Activated CD4-positive, alpha-beta T cell treated with anti-CD3 and anti-CD28 coated beads for 36 hours (primary cell): ENCODE results near the gene NBEA. TPM values are rescaled to one million over a fixed set of nuclear protein-coding genes. Genes with fewer than 3 reads are reported as not detected.

Source experiments
- ATAC-seq: fragments of 200-7000 bp; cut with Tn5 transposase; one replicate; pipeline ENCODE4 v1.10.0; 2021; ENCODE audit warnings: mild to moderate bottlenecking, moderate library complexity
- CTCF ChIA-PET: fragments of 350-600 bp; sonication (Branson Sonifier 250); formaldehyde crosslinking; loops from one replicate; lab custom pipeline; 2021; ENCODE audit warnings: antibody characterized with exemption; lab: Charles Lee
- POLR2A ChIA-PET: fragments of 350-600 bp; sonication (Branson Sonifier 250); formaldehyde crosslinking; loops from one replicate; lab custom pipeline; 2021; ENCODE audit warnings: antibody characterized with exemption, inconsistent platforms; lab: Charles Lee
- DNase-seq: peaks from one replicate; pipeline ENCODE4 v3.0.0-alpha.2; 2020
- H3K27ac Mint-ChIP-seq: one replicate; pipeline ENCODE4 v1.8.0; 2021; ENCODE audit warnings: mixed read lengths
- H3K27me3 Mint-ChIP-seq: one replicate; pipeline ENCODE4 v1.8.0; 2021; ENCODE audit warnings: mixed read lengths
- H3K36me3 Mint-ChIP-seq: one replicate; pipeline ENCODE4 v1.8.0; 2021; ENCODE audit warnings: low read depth, mixed read lengths
- H3K4me1 Mint-ChIP-seq: one replicate; pipeline ENCODE4 v1.8.0; 2021; ENCODE audit warnings: mixed read lengths
- H3K4me3 Mint-ChIP-seq: one replicate; pipeline ENCODE4 v1.8.0; 2021; ENCODE audit warnings: mild to moderate bottlenecking, moderate library complexity, mixed read lengths
- H3K9me3 Mint-ChIP-seq: one replicate; pipeline ENCODE4 v1.8.0; 2021; ENCODE audit warnings: low read depth, mixed read lengths
- intact Hi-C, 2 experiments: fragments of 100-400 bp; cut with DNase I in 1 of 2; cut with micrococcal nuclease in 1 of 2; formaldehyde crosslinking; loops; one replicate each; pipeline versions ENCODE4 v1.14.2 to v1.15.1; 2022 to 2024; cut with DNase I, micrococcal nuclease
- total RNA-seq, 2 experiments: library from RNA; stranded (reverse); gene quantifications; one replicate each; pipeline ENCODE4 v1.2.3, GENCODE V29; 2021

Gene NBEA, protein sequence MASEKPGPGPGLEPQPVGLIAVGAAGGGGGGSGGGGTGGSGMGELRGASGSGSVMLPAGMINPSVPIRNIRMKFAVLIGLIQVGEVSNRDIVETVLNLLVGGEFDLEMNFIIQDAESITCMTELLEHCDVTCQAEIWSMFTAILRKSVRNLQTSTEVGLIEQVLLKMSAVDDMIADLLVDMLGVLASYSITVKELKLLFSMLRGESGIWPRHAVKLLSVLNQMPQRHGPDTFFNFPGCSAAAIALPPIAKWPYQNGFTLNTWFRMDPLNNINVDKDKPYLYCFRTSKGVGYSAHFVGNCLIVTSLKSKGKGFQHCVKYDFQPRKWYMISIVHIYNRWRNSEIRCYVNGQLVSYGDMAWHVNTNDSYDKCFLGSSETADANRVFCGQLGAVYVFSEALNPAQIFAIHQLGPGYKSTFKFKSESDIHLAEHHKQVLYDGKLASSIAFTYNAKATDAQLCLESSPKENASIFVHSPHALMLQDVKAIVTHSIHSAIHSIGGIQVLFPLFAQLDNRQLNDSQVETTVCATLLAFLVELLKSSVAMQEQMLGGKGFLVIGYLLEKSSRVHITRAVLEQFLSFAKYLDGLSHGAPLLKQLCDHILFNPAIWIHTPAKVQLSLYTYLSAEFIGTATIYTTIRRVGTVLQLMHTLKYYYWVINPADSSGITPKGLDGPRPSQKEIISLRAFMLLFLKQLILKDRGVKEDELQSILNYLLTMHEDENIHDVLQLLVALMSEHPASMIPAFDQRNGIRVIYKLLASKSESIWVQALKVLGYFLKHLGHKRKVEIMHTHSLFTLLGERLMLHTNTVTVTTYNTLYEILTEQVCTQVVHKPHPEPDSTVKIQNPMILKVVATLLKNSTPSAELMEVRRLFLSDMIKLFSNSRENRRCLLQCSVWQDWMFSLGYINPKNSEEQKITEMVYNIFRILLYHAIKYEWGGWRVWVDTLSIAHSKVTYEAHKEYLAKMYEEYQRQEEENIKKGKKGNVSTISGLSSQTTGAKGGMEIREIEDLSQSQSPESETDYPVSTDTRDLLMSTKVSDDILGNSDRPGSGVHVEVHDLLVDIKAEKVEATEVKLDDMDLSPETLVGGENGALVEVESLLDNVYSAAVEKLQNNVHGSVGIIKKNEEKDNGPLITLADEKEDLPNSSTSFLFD (N-terminal part only)
- under 1 TPM; 0.39 to 0.44 TPM for total RNA-seq

DNA sequence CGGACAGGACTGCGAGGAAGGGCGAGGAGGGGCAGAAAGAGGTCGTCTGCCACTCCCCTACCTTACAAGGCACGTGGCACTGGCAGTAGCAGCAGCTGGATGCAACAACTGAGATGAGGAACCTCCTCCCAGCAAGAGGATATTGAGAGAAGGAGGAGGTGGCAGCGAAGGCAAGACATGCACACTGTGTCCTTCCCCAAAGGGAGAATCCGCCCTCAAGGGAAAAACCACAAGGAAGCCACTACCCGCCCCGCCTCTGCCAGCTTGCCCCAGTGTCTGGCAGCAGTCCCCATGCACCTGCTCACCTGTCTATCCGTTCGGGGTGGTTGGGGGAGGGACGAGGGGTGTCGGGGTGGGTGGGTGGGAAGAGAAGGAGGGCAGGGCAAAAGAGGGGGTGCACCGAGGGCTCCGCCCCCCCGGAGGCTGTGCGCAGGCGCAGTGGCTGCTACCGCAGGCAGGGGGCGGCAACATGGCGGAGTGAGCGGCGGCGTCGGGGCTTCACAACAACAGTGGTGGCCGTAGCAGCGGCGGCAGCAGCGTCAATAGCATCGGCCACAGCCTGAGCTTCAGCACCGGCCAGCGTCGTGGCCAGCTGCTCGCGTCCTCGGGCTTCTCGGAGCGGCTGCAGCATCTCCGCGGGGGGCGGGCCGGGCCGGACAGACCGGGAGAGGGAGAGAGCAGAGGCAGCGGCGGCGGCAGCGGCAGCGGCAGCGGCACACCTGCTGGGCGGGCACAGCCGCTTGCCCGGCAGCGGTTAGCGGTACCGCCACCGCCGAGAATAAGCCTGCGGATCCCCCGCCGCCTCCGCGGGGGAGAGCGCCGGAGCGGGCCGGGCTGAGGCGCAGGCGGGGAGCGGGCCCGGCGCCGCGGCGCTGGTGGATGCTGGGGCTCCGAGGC lies at the start of gene NBEA:
Gene NBEA (plus strand): TSS at position 436 of the 897 bp plus-strand sequence. CDS start 551 bp downstream, outside the sequence.
- POLR2A ChIA-PET: no interaction called here
- intact Hi-C loops: loop anchor here (2.0 to 10.0 kb wide), 7 partner anchors 213 to 1400 kb away; partner anchors contain the start of gene RFC3 (in 1 of the 2)
- CTCF ChIA-PET: no interaction called here
- Mint-ChIP-seq H3K4me3 (peak within 1 kb of the TSS; percentile 83), H3K27ac (peak within 1 kb of the TSS; percentile 20), H3K36me3 (no peaks in the 10 kb centered on the region), H3K9me3 (no peaks in the 10 kb centered on the region), H3K4me1 (peaks cover 22% of the 10 kb centered on the region), H3K27me3 (peaks cover 33% of the 10 kb centered on the region)
- DNase-seq (peak; percentile 86), ATAC-seq (peak; percentile 64)

DNA sequence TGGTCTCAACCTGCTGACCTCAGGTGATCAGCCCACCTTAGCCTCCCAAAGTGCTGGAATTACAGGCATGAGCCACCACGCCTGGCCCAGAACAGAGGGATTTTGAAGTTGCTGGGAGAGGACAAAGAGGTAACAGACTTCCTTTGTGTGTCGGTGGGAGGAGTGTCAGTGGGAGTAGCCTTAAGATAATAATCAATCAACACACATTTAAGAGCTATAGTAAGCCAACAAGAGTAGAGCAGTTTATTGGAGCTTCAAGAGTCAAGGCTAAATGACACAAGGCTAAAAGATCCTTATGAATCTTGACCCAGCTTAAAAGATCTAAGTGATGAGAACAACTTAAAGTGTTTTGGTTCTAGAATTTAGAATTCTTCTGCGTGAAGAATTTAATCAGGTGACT lies 47.3 kb upstream of the NBEA start:
- POLR2A ChIA-PET: no interaction called here
- intact Hi-C loops: no loop called here
- H3K9me3 Mint-ChIP-seq: no peaks in the 10 kb centered on the region

DNA sequence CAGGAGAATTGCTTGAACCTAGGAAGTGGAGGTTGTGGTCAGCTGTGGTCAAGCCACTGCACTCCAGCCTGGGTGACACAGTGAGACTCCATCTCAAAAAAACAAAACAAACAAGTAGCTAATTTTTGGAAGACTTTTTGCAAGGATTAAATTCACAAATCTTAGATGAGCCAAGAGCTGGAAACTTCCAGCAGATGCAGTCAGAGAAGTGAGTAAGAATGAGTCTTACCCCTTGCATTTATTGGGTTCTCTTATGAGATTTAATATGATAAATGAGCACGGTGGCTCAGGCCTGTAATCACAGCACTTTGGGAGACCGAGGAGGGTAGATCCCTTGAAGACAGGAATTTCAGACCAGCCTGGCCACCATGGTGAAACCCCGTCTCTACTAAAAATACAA lies 44.9 kb upstream of the NBEA start:
- intact Hi-C loops: no loop called here
- ChIA-PET POLR2A (no interaction called here), CTCF (no interaction called here)
- no peak overlapping the region for H3K27ac Mint-ChIP-seq
- DNase-seq (no peak), ATAC-seq (no peak)
- H3K36me3 Mint-ChIP-seq: no peaks in the 10 kb centered on the region
- peaks cover 17% of the 10 kb centered on the region for H3K27me3 Mint-ChIP-seq
- no peak overlapping the region for H3K4me3 Mint-ChIP-seq
- no peaks in the 10 kb centered on the region for H3K9me3 Mint-ChIP-seq
- H3K4me1 Mint-ChIP-seq: no peaks in the 10 kb centered on the region

More for the DNA sequence above, 47.3 kb upstream of the NBEA start:
- Mint-ChIP-seq H3K4me3 (no peak overlapping the region), H3K27me3 (peaks cover 16% of the 10 kb centered on the region), H3K27ac (no peak overlapping the region), H3K4me1 (no peaks in the 10 kb centered on the region), H3K36me3 (no peaks in the 10 kb centered on the region)
- ATAC-seq: no peak
- DNase-seq: no peak
- CTCF ChIA-PET: no interaction called here

DNA sequence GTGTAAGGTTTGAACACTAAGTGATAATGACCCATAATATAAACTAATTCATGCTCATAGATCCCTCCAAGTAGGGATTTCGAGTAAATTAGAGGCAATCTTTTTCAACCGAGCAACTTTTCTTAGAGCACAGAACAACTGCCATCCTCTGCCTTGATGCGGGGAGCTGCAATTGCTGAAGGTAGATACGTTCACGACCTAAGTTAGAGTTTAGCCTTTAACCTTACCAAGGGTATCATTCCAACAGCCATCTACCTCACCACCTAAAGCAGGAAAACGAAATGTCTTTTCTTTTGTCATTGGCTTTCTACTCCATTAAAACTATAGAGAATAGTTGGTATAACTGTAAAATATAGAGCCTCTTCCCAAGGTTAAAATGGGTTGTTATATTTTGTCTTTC lies 42.2 kb upstream of the NBEA start:
- Mint-ChIP-seq H3K9me3 (no peaks in the 10 kb centered on the region), H3K27me3 (peaks cover 17% of the 10 kb centered on the region)
- CTCF ChIA-PET: no interaction called here

DNA sequence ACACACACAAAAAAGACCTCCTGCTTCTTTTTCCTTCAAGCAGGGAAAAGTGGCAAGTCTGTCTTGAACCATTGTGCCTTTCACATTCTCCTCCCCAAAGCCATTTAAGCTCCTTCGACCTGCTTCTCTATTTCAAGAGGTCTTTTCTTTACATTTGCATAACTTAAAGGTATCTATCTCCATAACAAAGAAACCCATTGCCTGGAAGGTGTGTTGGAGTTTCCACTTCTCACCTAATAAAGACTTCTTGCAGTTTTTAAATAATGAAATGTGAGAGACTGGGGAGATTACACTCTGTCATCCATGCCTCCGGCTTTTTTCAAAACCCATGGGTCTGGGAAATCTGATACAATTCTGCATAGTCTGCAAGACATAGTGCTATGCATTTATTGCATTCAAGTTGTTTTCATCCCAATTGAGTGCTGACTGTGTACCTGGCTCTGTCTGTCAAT lies 41.8 kb upstream of the NBEA start:
- DNase-seq (no peak), ATAC-seq (no peak)
- Mint-ChIP-seq H3K36me3 (no peaks in the 10 kb centered on the region), H3K9me3 (no peaks in the 10 kb centered on the region), H3K27ac (no peak overlapping the region), H3K27me3 (peaks cover 17% of the 10 kb centered on the region), H3K4me1 (no peaks in the 10 kb centered on the region), H3K4me3 (no peak overlapping the region)
- intact Hi-C loops: no loop called here
- POLR2A ChIA-PET: no interaction called here
- CTCF ChIA-PET: no interaction called here

More for the DNA sequence above, 42.2 kb upstream of the NBEA start:
- intact Hi-C loops: no loop called here
- POLR2A ChIA-PET: no interaction called here
- Mint-ChIP-seq H3K4me1 (no peaks in the 10 kb centered on the region), H3K4me3 (no peak overlapping the region), H3K27ac (no peak overlapping the region), H3K36me3 (no peaks in the 10 kb centered on the region)
- no peak for ATAC-seq
- no peak for DNase-seq

DNA sequence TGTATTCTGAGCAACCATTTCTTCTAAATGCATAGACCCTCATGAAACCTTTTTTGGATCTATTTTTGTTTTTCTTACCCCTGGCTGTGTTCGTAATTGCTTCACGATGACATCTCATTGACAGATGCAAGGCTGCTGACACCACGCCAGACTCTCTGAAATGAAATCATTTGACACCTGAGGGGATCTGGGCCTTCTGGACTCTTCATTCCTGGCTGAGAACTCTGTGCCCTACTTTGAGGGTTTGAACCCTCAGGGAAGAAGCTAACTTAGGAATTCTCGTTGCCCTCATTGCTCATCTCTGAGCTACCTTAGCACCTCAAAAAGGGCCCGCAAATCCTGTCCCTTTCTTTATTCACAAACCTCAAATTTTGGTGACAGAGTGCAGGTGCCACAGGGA lies 40.5 kb upstream of the NBEA start:
- DNase-seq: no peak
- Mint-ChIP-seq H3K27me3 (peaks cover 19% of the 10 kb centered on the region), H3K9me3 (no peaks in the 10 kb centered on the region), H3K27ac (no peak overlapping the region), H3K36me3 (no peaks in the 10 kb centered on the region), H3K4me1 (no peaks in the 10 kb centered on the region), H3K4me3 (no peak overlapping the region)
- ChIA-PET CTCF (interaction anchor here (1.1 kb wide), 1 partner anchor 12 kb away, joined by 4 read pairs; no protein-coding TSS in a partner anchor), POLR2A (no interaction called here)
- intact Hi-C loops: no loop called here
- ATAC-seq: no peak

DNA sequence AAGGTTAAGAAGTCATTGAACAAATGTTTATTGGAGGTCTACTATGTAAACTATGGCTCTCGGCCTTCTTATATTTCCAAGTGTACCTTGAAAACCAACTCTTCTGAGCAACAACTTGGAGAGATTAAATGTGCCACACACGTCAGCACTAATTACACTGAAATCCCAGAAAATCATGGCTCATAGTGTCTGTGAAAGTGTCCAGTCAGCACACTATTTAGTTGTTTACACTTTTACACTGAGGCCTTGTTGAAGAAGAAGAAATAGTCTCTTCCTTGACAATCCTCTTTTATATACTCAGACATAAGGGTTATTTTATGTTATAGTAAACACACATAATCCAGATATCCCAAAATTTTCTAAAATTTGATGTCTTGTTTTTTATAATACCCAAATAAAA lies 30.9 kb upstream of the NBEA start:
- ChIA-PET POLR2A (no interaction called here), CTCF (no interaction called here)
- peaks cover 25% of the 10 kb centered on the region for H3K27me3 Mint-ChIP-seq
- ATAC-seq (no peak), DNase-seq (no peak)
- H3K4me3 Mint-ChIP-seq: no peak overlapping the region
- no peak overlapping the region for H3K27ac Mint-ChIP-seq
- intact Hi-C loops: no loop called here
- H3K9me3 Mint-ChIP-seq: no peaks in the 10 kb centered on the region
- H3K36me3 Mint-ChIP-seq: no peaks in the 10 kb centered on the region
- H3K4me1 Mint-ChIP-seq: no peaks in the 10 kb centered on the region

DNA sequence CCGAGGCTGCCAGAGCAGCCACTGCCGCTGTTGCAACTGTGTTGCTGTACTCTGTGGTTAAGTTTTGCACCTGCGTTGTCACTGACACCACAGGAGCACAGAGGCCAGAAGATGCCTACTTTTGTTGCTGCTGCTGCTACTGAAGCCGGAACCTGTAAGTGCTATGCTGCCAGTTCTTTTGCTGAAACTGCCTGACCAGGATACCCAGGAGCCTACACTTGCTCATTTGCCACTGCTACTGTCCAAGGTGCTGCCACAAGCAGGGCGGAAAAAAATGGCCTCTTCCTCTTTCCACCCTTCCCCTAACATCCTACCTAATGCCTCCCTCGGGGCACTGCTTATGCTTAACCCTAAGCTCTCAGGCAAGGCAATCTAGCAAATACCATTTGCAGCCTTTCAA lies 29.0 kb upstream of the NBEA start:
- intact Hi-C loops: no loop called here
- Mint-ChIP-seq H3K9me3 (no peaks in the 10 kb centered on the region), H3K27ac (no peak overlapping the region), H3K27me3 (peaks cover 26% of the 10 kb centered on the region), H3K36me3 (no peaks in the 10 kb centered on the region), H3K4me1 (no peaks in the 10 kb centered on the region), H3K4me3 (no peak overlapping the region)
- POLR2A ChIA-PET: no interaction called here
- ATAC-seq: no peak
- DNase-seq: no peak
- CTCF ChIA-PET: interaction anchor here (1.0 kb wide), 1 partner anchor 11 kb away, joined by 4 read pairs; no protein-coding TSS in a partner anchor

DNA sequence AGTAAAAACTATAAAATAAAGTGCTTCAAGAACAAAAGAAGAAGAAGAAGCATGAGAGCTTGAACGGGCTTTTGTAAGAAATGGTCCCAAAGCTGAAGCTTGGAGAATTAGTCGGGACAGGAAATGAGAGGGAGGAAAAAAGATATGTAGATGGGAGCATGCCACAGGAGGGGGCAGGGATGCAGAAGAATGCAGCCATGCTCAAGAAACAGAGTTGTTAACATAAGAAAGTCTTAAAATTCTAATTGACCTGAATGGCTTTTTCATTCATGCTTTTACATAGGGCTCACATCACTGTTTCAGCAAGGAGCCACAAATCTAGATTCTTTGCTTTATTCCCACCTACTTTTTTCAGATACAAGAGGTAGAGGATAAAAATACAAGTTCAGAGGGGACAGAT lies 27.7 kb upstream of the NBEA start:
- no peak overlapping the region for H3K4me3 Mint-ChIP-seq
- CTCF ChIA-PET: no interaction called here
- ATAC-seq (no peak), DNase-seq (no peak)
- peaks cover 24% of the 10 kb centered on the region for H3K27me3 Mint-ChIP-seq
- no peaks in the 10 kb centered on the region for H3K4me1 Mint-ChIP-seq
- POLR2A ChIA-PET: no interaction called here
- no peak overlapping the region for H3K27ac Mint-ChIP-seq
- intact Hi-C loops: no loop called here
- no peaks in the 10 kb centered on the region for H3K9me3 Mint-ChIP-seq
- H3K36me3 Mint-ChIP-seq: no peaks in the 10 kb centered on the region

DNA sequence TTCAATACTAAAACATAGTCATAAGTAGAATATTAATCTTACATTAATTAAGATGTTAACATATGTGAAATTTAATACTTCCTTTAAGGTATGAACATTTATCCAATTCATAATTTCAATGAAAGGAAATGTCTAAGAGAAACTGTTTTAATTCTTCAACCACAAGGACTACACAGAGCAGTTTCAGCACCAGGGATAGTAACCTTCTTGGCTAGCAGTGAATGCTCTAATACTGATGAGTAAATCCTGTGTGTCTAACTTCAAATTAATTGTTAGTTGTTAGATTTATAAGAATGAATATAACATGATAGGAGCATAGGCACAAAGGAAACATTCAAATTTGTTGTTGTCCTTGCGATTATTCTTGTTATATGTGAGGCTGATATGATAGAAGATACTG lies 15.6 kb upstream of the NBEA start:
- intact Hi-C loops: no loop called here
- no peak for ATAC-seq
- no peak overlapping the region for H3K4me3 Mint-ChIP-seq
- no peaks in the 10 kb centered on the region for H3K4me1 Mint-ChIP-seq
- no peak overlapping the region for H3K27ac Mint-ChIP-seq
- CTCF ChIA-PET: no interaction called here
- POLR2A ChIA-PET: no interaction called here
- H3K27me3 Mint-ChIP-seq: peaks cover 13% of the 10 kb centered on the region
- H3K36me3 Mint-ChIP-seq: no peaks in the 10 kb centered on the region
- DNase-seq: no peak
- no peaks in the 10 kb centered on the region for H3K9me3 Mint-ChIP-seq
